Activated CD4-positive, alpha-beta T cell treated with anti-CD3 and anti-CD28 coated beads for 36 hours (primary cell): ENCODE data around the gene FMNL3. TPM values are rescaled to one million over a fixed set of nuclear protein-coding genes. Genes with fewer than 3 reads are reported as not detected.

Experiments
- ATAC-seq: fragments of 200-7000 bp; cut with Tn5 transposase; one replicate; pipeline ENCODE4 v1.10.0; 2021; ENCODE audit warnings: mild to moderate bottlenecking, moderate library complexity
- CTCF ChIA-PET: fragments of 350-600 bp; sonication (Branson Sonifier 250); formaldehyde crosslinking; loops from one replicate; lab custom pipeline; 2021; ENCODE audit warnings: antibody characterized with exemption; lab: Charles Lee
- POLR2A ChIA-PET: fragments of 350-600 bp; sonication (Branson Sonifier 250); formaldehyde crosslinking; loops from one replicate; lab custom pipeline; 2021; ENCODE audit warnings: antibody characterized with exemption, inconsistent platforms; lab: Charles Lee
- DNase-seq: peaks from one replicate; pipeline ENCODE4 v3.0.0-alpha.2; 2020
- H3K27ac Mint-ChIP-seq: one replicate; pipeline ENCODE4 v1.8.0; 2021; ENCODE audit warnings: mixed read lengths
- H3K27me3 Mint-ChIP-seq: one replicate; pipeline ENCODE4 v1.8.0; 2021; ENCODE audit warnings: mixed read lengths
- H3K36me3 Mint-ChIP-seq: one replicate; pipeline ENCODE4 v1.8.0; 2021; ENCODE audit warnings: low read depth, mixed read lengths
- H3K4me1 Mint-ChIP-seq: one replicate; pipeline ENCODE4 v1.8.0; 2021; ENCODE audit warnings: mixed read lengths
- H3K4me3 Mint-ChIP-seq: one replicate; pipeline ENCODE4 v1.8.0; 2021; ENCODE audit warnings: mild to moderate bottlenecking, moderate library complexity, mixed read lengths
- H3K9me3 Mint-ChIP-seq: one replicate; pipeline ENCODE4 v1.8.0; 2021; ENCODE audit warnings: low read depth, mixed read lengths
- intact Hi-C, 2 experiments: fragments of 100-400 bp; cut with DNase I in 1 of 2; cut with micrococcal nuclease in 1 of 2; formaldehyde crosslinking; loops; one replicate each; pipeline versions ENCODE4 v1.14.2 to v1.15.1; 2022 to 2024; cut with DNase I, micrococcal nuclease
- total RNA-seq, 2 experiments: library from RNA; stranded (reverse); gene quantifications; one replicate each; pipeline ENCODE4 v1.2.3, GENCODE V29; 2021

FMNL3 gene
- total RNA-seq, 2 experiments from 2014 or later: 23.2 to 24.3 TPM

DNA sequence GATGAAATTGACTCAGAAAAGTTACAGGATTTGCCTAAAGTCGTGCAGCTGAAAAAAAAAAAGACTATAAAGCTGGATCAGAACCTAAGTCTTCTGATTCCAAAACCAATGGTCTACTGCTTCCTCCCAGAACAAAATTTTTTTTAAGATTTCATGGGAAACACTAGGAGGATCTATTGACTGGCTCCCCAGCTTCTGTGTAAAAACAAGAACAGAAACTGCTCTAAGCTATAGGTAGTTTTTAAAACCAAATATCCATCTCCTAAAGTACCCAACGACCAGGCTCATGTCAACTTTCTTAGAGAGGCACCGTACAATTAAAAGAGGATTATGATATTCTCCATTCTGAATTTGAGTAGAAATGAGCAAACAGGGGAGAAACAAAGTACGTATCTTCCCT is 9.4 kb downstream of the FMNL3 start:
- ChIA-PET CTCF (interaction anchor here (0.6 to 3.1 kb wide), 6 partner anchors 10 to 465 kb away, joined by 3 to 16 read pairs (median 4); no protein-coding TSS in a partner anchor), POLR2A (no interaction called here)
- H3K4me3 Mint-ChIP-seq: no peak overlapping the region
- H3K36me3 Mint-ChIP-seq: peaks cover 1% of the 10 kb centered on the region
- intact Hi-C loops: loop anchor here (2.0 kb wide), 2 partner anchors 27 to 37 kb away; no protein-coding TSS in a partner anchor
- peaks cover 36% of the 10 kb centered on the region for H3K4me1 Mint-ChIP-seq
- H3K27ac Mint-ChIP-seq: no peak overlapping the region
- no peaks in the 10 kb centered on the region for H3K27me3 Mint-ChIP-seq
- DNase-seq: no peak
- no peaks in the 10 kb centered on the region for H3K9me3 Mint-ChIP-seq
- ATAC-seq: no peak

DNA sequence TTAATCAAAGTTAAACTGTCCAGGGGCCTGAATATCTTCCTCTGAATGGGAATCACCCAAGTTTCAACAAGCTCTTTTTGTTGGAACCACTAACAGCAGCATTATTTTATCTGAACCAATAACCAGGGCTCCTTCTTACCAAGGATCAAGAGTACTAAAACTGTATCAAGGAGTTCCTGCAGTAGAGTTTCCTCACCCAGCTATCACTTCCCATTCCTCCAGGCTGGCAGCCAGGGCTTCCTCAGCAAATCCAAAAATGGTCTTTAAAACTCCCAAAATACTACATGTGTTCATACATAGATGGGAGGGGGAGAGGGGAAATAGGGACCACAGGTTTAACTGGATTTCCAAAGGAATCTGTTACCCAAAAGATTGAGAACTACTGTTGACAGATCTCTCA is 10.5 kb downstream of the FMNL3 start:
- Mint-ChIP-seq H3K27ac (no peak overlapping the region), H3K4me3 (no peak overlapping the region), H3K27me3 (no peaks in the 10 kb centered on the region), H3K9me3 (no peaks in the 10 kb centered on the region), H3K4me1 (peaks cover 27% of the 10 kb centered on the region), H3K36me3 (no peaks in the 10 kb centered on the region)
- intact Hi-C loops: no loop called here
- ChIA-PET POLR2A (interaction anchor here (0.7 kb wide), 1 partner anchor 68 kb away, joined by 3 read pairs; no protein-coding TSS in a partner anchor), CTCF (interaction anchor here (0.6 to 1.8 kb wide), 6 partner anchors 12 to 145 kb away, joined by 3 to 5 read pairs (median 4); no protein-coding TSS in a partner anchor)
- ATAC-seq: no peak
- no peak for DNase-seq

DNA sequence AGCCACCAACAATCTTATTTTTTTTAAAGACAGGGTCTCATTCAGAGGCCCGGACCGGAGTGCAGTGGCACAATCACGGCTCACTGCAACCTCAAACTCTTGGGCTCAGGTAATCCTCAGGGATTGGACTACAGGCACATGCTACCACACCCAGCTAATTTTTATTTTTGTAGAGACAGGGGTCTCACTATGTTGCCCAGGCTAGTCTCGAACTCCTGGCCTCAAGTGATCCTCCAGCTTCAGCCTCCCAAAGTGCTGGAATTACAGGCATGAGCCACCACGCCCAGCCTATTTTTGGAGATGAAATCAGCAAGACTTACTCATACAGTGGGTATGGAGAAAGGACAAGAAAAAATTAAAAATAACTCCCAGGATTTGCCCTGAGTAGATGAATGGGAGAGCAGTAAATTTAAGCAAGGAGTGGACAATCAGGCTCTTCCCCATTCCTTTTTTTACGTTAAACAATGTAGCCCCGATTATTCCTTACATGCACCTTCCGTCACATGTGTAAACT is 13.2 kb downstream of the FMNL3 start:
- ChIA-PET CTCF (interaction anchor here (1.2 to 1.5 kb wide), 2 partner anchors 20 to 47 kb away, joined by 3 read pairs; partner anchors contain the start of gene TMBIM6), POLR2A (no interaction called here)
- Mint-ChIP-seq H3K27ac (no peak overlapping the region), H3K9me3 (no peaks in the 10 kb centered on the region), H3K4me3 (no peak overlapping the region), H3K27me3 (no peaks in the 10 kb centered on the region), H3K4me1 (peaks cover 35% of the 10 kb centered on the region), H3K36me3 (no peaks in the 10 kb centered on the region)
- intact Hi-C loops: no loop called here
- ATAC-seq: no peak
- no peak for DNase-seq

DNA sequence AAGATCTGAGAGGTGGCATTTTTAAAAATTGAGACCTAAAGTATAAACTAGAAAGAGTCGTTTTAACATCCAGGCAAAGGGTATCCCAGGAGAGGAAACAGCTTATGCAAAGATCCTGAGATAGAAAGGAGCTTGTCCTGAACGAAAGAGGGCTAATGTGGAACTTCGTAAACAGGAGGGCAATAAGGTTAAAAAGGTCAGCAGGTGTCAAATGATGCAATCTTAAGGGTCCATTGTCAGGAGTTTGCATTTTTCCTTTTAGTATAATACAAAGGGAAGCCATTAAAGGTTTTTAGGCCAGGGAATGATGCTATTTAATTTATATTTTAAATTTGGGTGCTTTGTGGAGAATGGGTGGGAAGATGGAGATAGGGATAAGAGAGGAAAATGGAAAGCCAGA is 14.4 kb downstream of the FMNL3 start:
- Mint-ChIP-seq H3K36me3 (no peaks in the 10 kb centered on the region), H3K4me1 (peaks cover 30% of the 10 kb centered on the region), H3K27ac (no peak overlapping the region), H3K27me3 (no peaks in the 10 kb centered on the region), H3K4me3 (no peak overlapping the region), H3K9me3 (no peaks in the 10 kb centered on the region)
- intact Hi-C loops: no loop called here
- no peak for ATAC-seq
- DNase-seq: no peak
- ChIA-PET CTCF (interaction anchor here (0.7 to 5.1 kb wide), 5 partner anchors 12 to 253 kb away, joined by 3 to 38 read pairs (median 3); partner anchors contain the start of genes FMNL3 and TMBIM6), POLR2A (no interaction called here)

DNA sequence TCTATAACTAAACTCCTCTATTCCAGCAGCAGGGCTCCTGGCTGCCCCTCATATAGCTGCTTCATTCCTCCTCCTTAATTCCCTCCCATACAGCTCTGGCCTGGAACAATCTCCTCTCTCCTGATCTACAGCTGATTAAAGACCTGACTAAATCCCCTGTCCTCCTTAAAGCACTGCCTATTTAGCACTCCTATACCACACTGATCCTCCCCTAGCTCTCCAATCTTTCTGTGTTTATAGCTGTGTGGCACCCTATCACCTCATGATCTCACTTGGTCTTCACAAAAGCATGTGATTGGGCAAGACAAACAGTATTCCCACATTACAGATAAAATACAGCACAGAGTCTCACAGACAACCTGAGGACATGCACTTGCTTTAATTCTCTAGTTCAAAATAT is 17.4 kb downstream of the FMNL3 start:
- CTCF ChIA-PET: interaction anchor here (0.6 to 5.1 kb wide), 8 partner anchors 10 to 1937 kb away, joined by 3 to 38 read pairs (median 4); partner anchors contain the start of gene FMNL3
- Mint-ChIP-seq H3K4me1 (peaks cover 37% of the 10 kb centered on the region), H3K27me3 (no peaks in the 10 kb centered on the region), H3K27ac (no peak overlapping the region), H3K9me3 (no peaks in the 10 kb centered on the region), H3K36me3 (peaks cover 1% of the 10 kb centered on the region), H3K4me3 (no peak overlapping the region)
- POLR2A ChIA-PET: interaction anchor here (2.0 kb wide), 1 partner anchor 14 kb away, joined by 9 read pairs; no protein-coding TSS in a partner anchor
- ATAC-seq (no peak), DNase-seq (no peak)
- intact Hi-C loops: no loop called here

DNA sequence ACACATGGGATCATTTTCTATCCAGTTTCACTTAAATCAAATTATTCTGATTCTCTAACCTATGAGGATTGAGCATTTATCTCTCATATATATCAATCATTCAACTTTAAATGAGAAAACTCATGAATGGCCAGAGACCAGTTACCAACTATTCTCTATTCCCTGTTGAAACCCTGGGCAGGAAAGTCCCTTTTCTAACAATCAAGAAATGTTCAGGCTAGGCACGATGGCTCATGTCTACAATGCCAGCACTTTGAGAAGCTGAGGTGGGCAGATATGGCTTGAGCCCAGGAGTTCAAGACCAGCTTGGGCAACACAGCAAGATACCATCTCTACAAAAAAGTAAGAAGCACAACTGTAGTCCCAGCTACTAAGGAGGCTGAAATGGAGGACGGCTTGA is 18.0 kb downstream of the FMNL3 start:
- ChIA-PET CTCF (interaction anchor here (0.6 to 5.1 kb wide), 8 partner anchors 10 to 1938 kb away, joined by 3 to 38 read pairs (median 4); partner anchors contain the start of gene FMNL3), POLR2A (interaction anchor here (1.0 to 2.0 kb wide), 2 partner anchors 15 kb away, joined by 5 to 9 read pairs; no protein-coding TSS in a partner anchor)
- Mint-ChIP-seq H3K27me3 (no peaks in the 10 kb centered on the region), H3K27ac (no peak overlapping the region), H3K4me1 (peaks cover 42% of the 10 kb centered on the region), H3K36me3 (peaks cover 1% of the 10 kb centered on the region), H3K9me3 (no peaks in the 10 kb centered on the region), H3K4me3 (no peak overlapping the region)
- DNase-seq: no peak
- intact Hi-C loops: no loop called here
- ATAC-seq: peak; percentile 44

DNA sequence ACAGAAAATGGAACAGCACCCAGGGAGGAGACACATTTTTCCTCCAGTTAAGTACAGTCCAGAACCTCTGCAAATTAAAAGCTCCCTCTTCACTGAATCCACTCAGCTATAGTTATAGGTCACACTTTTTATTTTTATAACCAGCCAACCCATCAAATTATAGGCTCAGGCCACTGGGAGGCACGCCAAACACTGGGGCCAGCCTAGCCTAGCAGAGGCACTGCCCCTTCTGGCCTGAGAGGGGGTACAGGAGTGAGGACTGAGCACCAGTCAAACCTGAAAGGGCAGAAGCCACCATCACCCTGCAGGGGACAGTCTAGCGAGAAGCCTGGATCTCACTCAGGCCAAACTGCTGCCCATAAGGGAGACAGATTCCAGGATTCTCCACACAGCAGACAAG is 19.3 kb downstream of the FMNL3 start:
- no peak for ATAC-seq
- H3K36me3 Mint-ChIP-seq: peaks cover 1% of the 10 kb centered on the region
- peaks cover 54% of the 10 kb centered on the region for H3K4me1 Mint-ChIP-seq
- H3K27ac Mint-ChIP-seq: no peak overlapping the region
- CTCF ChIA-PET: interaction anchor here (5.1 kb wide), 1 partner anchor 17 kb away, joined by 38 read pairs; the partner anchor contains the start of gene FMNL3
- no peaks in the 10 kb centered on the region for H3K9me3 Mint-ChIP-seq
- no peak overlapping the region for H3K4me3 Mint-ChIP-seq
- intact Hi-C loops: no loop called here
- DNase-seq: no peak
- POLR2A ChIA-PET: interaction anchor here (2.0 kb wide), 1 partner anchor 16 kb away, joined by 9 read pairs; no protein-coding TSS in a partner anchor
- H3K27me3 Mint-ChIP-seq: no peaks in the 10 kb centered on the region

DNA sequence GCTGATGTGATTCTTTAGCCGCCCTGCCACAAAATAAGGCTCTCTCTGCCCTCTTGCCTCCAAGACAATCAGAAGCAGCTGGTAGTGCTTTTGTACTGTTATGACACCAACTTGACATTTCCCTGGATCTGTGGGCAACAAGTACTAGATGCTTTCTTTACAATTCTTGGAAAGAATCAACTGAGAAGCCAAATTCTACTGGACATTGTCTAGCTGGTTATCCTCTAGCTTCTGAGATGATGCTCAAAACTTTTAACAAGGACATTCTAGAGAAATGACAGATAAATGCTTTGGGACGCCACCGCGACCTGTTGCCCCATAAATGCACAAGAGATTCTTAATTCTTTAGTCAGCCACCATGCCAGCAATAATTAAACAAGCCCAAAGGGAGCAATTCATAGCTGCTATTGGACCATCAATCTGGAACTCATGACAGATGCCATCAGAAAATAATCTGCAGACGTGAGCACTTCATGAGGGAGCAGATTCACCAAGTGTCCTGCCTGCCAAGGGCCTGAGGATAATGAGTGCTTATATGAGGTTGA is 22.8 kb downstream of the FMNL3 start:
- Mint-ChIP-seq H3K4me1 (peaks cover 49% of the 10 kb centered on the region), H3K27ac (no peak overlapping the region), H3K4me3 (no peak overlapping the region), H3K36me3 (peaks cover 1% of the 10 kb centered on the region), H3K9me3 (no peaks in the 10 kb centered on the region), H3K27me3 (no peaks in the 10 kb centered on the region)
- intact Hi-C loops: no loop called here
- ChIA-PET POLR2A (interaction anchor here (0.8 kb wide), 1 partner anchor 30 kb away, joined by 3 read pairs; no protein-coding TSS in a partner anchor), CTCF (interaction anchor here (0.8 to 2.7 kb wide), 8 partner anchors 11 to 104 kb away, joined by 3 to 25 read pairs (median 3); no protein-coding TSS in a partner anchor)
- ATAC-seq (no peak), DNase-seq (no peak)

DNA sequence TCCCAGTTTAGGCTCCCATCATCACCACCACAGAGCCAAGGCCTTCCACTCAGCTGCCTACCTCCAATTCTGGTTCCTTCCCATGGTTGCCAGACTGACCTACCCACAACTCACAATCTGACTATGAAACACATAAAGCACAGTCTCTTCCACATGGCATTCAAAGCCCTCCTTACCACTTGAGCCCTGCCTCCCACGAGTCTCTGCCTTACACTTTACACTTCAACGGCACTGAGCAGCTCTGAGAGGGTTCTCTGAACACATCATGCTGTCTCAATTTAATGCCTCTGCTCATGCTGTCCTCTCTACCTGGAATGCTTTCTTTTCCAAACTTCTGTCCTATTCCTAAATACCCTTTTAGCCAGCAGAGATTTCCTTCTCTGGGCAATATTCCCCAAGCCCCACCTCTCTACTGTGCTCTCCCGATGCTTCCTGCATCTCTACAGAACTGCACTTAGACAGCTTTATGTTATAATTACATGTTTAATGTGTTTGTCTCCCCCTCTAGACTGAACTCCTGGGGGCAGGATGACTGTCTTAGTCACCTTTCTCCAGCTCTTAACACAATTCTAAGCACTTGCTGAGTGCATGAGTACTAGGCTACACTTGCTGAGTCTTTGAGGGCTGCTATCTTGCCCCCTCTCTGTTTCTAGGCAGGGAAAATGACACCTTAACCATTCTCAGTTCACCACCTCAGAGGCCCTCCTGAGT is 23.5 kb downstream of the FMNL3 start:
- Mint-ChIP-seq H3K27ac (no peak overlapping the region), H3K4me1 (peaks cover 46% of the 10 kb centered on the region), H3K4me3 (no peak overlapping the region), H3K27me3 (no peaks in the 10 kb centered on the region), H3K36me3 (peaks cover 1% of the 10 kb centered on the region), H3K9me3 (no peaks in the 10 kb centered on the region)
- intact Hi-C loops: no loop called here
- DNase-seq: no peak
- POLR2A ChIA-PET: interaction anchor here (0.7 to 0.8 kb wide), 2 partner anchors 23 to 29 kb away, joined by 3 read pairs; no protein-coding TSS in a partner anchor
- peak; percentile 75 for ATAC-seq
- CTCF ChIA-PET: interaction anchor here (0.6 to 2.7 kb wide), 10 partner anchors 8 to 103 kb away, joined by 3 to 25 read pairs (median 3); no protein-coding TSS in a partner anchor

DNA sequence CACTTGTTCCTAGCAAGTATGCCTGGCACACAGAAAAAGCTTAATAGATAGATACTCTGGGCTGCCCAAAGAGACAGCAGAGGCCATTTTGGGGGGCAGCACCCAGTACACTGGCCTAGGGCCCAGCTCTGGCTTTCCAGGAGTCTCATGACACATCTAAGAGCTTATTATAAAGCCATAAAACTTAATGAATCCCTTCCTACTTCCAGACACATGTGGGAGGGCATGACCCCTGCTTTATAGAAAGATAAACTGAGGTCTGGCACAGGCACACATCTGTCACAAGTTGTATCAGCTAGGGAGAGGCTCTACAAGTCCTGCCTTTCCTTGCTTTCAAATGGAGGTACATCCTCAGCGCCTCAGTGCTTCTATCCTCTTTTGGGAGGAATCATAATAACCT is 27.1 kb downstream of the FMNL3 start:
- Mint-ChIP-seq H3K4me1 (peaks cover 52% of the 10 kb centered on the region), H3K4me3 (no peak overlapping the region), H3K27me3 (no peaks in the 10 kb centered on the region), H3K9me3 (no peaks in the 10 kb centered on the region), H3K36me3 (no peaks in the 10 kb centered on the region), H3K27ac (no peak overlapping the region)
- DNase-seq: no peak
- CTCF ChIA-PET: interaction anchor here (0.6 to 2.2 kb wide), 7 partner anchors 9 to 193 kb away, joined by 3 to 8 read pairs (median 4); no protein-coding TSS in a partner anchor
- ATAC-seq: no peak
- intact Hi-C loops: no loop called here
- POLR2A ChIA-PET: interaction anchor here (0.7 kb wide), 1 partner anchor 13 kb away, joined by 3 read pairs; no protein-coding TSS in a partner anchor

DNA sequence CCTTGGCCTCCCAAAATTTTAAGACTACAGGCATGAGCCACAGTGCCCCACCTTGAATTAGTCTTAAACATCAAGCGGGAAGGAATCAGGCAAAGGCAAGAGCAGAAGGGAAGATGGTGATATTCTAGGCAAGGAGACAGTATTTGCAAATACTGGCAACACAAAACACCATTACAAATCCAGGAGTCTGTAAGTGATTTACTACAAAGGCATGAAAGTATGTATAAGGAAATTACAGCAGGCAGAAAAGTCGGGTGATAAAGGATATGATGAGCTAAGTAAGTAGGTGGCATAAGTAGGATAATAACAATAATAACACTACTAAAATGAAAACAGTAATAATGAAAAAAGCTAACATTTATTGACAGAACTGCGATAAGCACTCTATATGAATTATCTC is 28.5 kb downstream of the FMNL3 start:
- no peak for ATAC-seq
- no peak overlapping the region for H3K4me3 Mint-ChIP-seq
- intact Hi-C loops: no loop called here
- no peaks in the 10 kb centered on the region for H3K27me3 Mint-ChIP-seq
- DNase-seq: no peak
- H3K4me1 Mint-ChIP-seq: peaks cover 53% of the 10 kb centered on the region
- ChIA-PET POLR2A (no interaction called here), CTCF (interaction anchor here (2.1 to 2.2 kb wide), 2 partner anchors 11 to 14 kb away, joined by 6 to 8 read pairs; no protein-coding TSS in a partner anchor)
- H3K36me3 Mint-ChIP-seq: no peaks in the 10 kb centered on the region
- H3K9me3 Mint-ChIP-seq: no peaks in the 10 kb centered on the region
- H3K27ac Mint-ChIP-seq: no peak overlapping the region
